SK-N-SH (cell line): ENCODE results near the gene CHST6. TPM values are rescaled to one million over a fixed set of nuclear protein-coding genes. Genes with fewer than 3 reads are reported as not detected.

ENCODE experiments used
- CTCF ChIA-PET: fragments of 300-600, 350-600 bp; formaldehyde crosslinking; extraction: SDS; loops from one replicate; lab custom pipeline; 2021; lab: Yijun Ruan, JAX
- POLR2A ChIA-PET: fragments of 350-600 bp; sonication (Branson Sonifier 250); formaldehyde crosslinking; extraction: SDS; loops from one replicate; lab custom pipeline; 2020; ENCODE audit warnings: antibody characterized with exemption, inconsistent platforms; lab: Yijun Ruan, JAX
- DNase-seq: peaks from one replicate; pipeline ENCODE4 v3.0.0; 2012
- H2AFZ ChIP-seq: fragments of 200-600 bp; sonication (generic); 2 replicates; pipeline ENCODE4 v1.8.1; 2016; ENCODE audit warnings: antibody characterized with exemption, mild to moderate bottlenecking, low read depth
- H3F3A ChIP-seq: fragments of 200-600 bp; sonication (generic); replicated peaks from 2 replicates; pipeline ENCODE3; 2016; ENCODE audit warnings: antibody characterized with exemption, mild to moderate bottlenecking; ENCODE audit not compliant: insufficient read depth
- H3K27ac ChIP-seq, 2 experiments: fragments of 200-500 bp in 1 of 2; fragments of 200-600 bp in 1 of 2; sonication (Bioruptor generic) in 1 of 2; sonication (generic), shearing (Covaris generic) in 1 of 2; 2 replicates each; pipeline versions ENCODE4 v1.5.1 to v1.6.1; 2014 to 2016; ENCODE audit warnings: low read depth in 2 of 2, inconsistent platforms in 1 of 2, low read length in 1 of 2, mild to moderate bottlenecking in 1 of 2, mixed read lengths in 1 of 2
- H3K27me3 ChIP-seq: fragments of 200-600 bp; sonication (generic), shearing (Covaris generic); 2 replicates; pipeline ENCODE4 v1.6.1; 2016; ENCODE audit warnings: mixed run types; ENCODE audit not compliant: insufficient read depth
- H3K36me3 ChIP-seq, 2 experiments: fragments of 200-500 bp in 1 of 2; fragments of 200-600 bp in 1 of 2; sonication (Bioruptor generic) in 1 of 2; sonication (generic) in 1 of 2; replicated peaks in 1 of 2; 2 replicates each; pipeline versions ENCODE3 to v1.5.1; 2014 to 2016; ENCODE audit warnings: low read length in 1 of 2, mild to moderate bottlenecking in 1 of 2; ENCODE audit not compliant: insufficient read depth in 2 of 2, control insufficient read depth in 1 of 2
- H3K4me1 ChIP-seq, 2 experiments: fragments of 200-500 bp in 1 of 2; fragments of 200-600 bp in 1 of 2; sonication (Bioruptor generic) in 1 of 2; sonication (generic), shearing (Covaris generic) in 1 of 2; 2 replicates each; pipeline versions ENCODE4 v1.5.1 to v1.6.1; 2014 to 2016; ENCODE audit warnings: low read depth in 1 of 2, low read length in 1 of 2, mixed run types in 1 of 2; ENCODE audit not compliant: insufficient read depth in 2 of 2, control insufficient read depth in 1 of 2
- H3K4me2 ChIP-seq: fragments of 200-600 bp; sonication (generic), shearing (Covaris generic); 2 replicates; pipeline ENCODE4 v1.6.1; 2017; ENCODE audit warnings: mixed run types
- H3K4me3 ChIP-seq, 2 experiments: fragments of 200-500 bp in 1 of 2; fragments of 200-600 bp in 1 of 2; sonication (Bioruptor generic) in 1 of 2; sonication (generic), shearing (Covaris generic) in 1 of 2; 2 replicates each; pipeline versions ENCODE4 v1.5.1 to v1.8.1; 2014 to 2016; ENCODE audit warnings: low read depth in 2 of 2, inconsistent platforms in 1 of 2, low read length in 1 of 2, mild to moderate bottlenecking in 1 of 2, mixed read lengths in 1 of 2, moderate library complexity in 1 of 2
- H3K79me2 ChIP-seq: fragments of 200-600 bp; sonication (generic); 2 replicates; pipeline ENCODE4 v1.8.1; 2017; ENCODE audit warnings: mild to moderate bottlenecking; ENCODE audit not compliant: insufficient read depth
- H3K9ac ChIP-seq: fragments of 200-600 bp; sonication (generic); 2 replicates; pipeline ENCODE4 v1.6.1; 2017; ENCODE audit warnings: mixed run types
- H3K9me2 ChIP-seq: fragments of 200-600 bp; sonication (generic); 2 replicates; pipeline ENCODE4 v1.6.1; 2017; ENCODE audit warnings: mixed run types
- H3K9me3 ChIP-seq: fragments of 200-600 bp; sonication (generic); 2 replicates; pipeline ENCODE4 v1.6.1; 2017; ENCODE audit warnings: mixed run types, mild to moderate bottlenecking, moderate library complexity
- H4K20me1 ChIP-seq: fragments of 200-600 bp; sonication (generic); 2 replicates; pipeline ENCODE4 v1.6.1; 2017; ENCODE audit warnings: mild to moderate bottlenecking, mixed run types; ENCODE audit not compliant: insufficient read depth
- CTCF ChIP-seq: fragments of 200-600 bp; sonication (generic); IDR thresholded peaks from 2 replicates; pipeline ENCODE4 v1.6.1; 2017; ENCODE audit warnings: antibody characterized with exemption, mild to moderate bottlenecking, moderate library complexity
- EZH2phosphoT487 ChIP-seq: fragments of 200-600 bp; sonication (generic); IDR thresholded peaks from 2 replicates; pipeline ENCODE4 v1.6.1; 2017; ENCODE audit warnings: low read depth, mixed run types, mild to moderate bottlenecking, antibody characterized with exemption, moderate library complexity, borderline replicate concordance
- FOXM1 ChIP-seq: IDR thresholded peaks from 2 replicates; pipeline ENCODE4 v1.4.0; 2012; ENCODE audit warnings: low read depth, mild to moderate bottlenecking
- JUND ChIP-seq: IDR thresholded peaks from 2 replicates; pipeline ENCODE4 v1.4.0; 2012
- MXI1 ChIP-seq: IDR thresholded peaks from 2 replicates; pipeline ENCODE4 v1.6.1; 2012; ENCODE audit warnings: mild to moderate bottlenecking, low read depth, low read length, improper control_type of control experiment
- NRF1 ChIP-seq: IDR thresholded peaks from 2 replicates; pipeline ENCODE4 v1.6.1; 2012; ENCODE audit warnings: low read depth, mild to moderate bottlenecking, low read length
- POLR2AphosphoS5 ChIP-seq: IDR thresholded peaks from 2 replicates; pipeline ENCODE4 v1.6.1; 2012; ENCODE audit warnings: low read depth, low read length
- RCOR1 ChIP-seq: fragments of 150-350 bp; IDR thresholded peaks from 2 replicates; pipeline ENCODE4 v1.6.1; 2017; ENCODE audit warnings: antibody characterized with exemption, low read length
- REST ChIP-seq: IDR thresholded peaks from 2 replicates; pipeline ENCODE4 v1.6.1; 2012; ENCODE audit warnings: mild to moderate bottlenecking, low read depth, low read length, moderate library complexity
- RFX5 ChIP-seq: IDR thresholded peaks from 2 replicates; pipeline ENCODE4 v1.6.1; 2012; ENCODE audit warnings: mild to moderate bottlenecking, improper control_type of control experiment, low read length
- SIN3A ChIP-seq: IDR thresholded peaks from 2 replicates; pipeline ENCODE4 v1.6.1; 2012; ENCODE audit warnings: low read depth, mild to moderate bottlenecking, low read length, moderate library complexity, borderline replicate concordance
- TAF1 ChIP-seq: IDR thresholded peaks from 2 replicates; pipeline ENCODE4 v1.6.1; 2012; ENCODE audit warnings: low read depth, mild to moderate bottlenecking, low read length, moderate library complexity, borderline replicate concordance
- TCF12 ChIP-seq: IDR thresholded peaks from 2 replicates; pipeline ENCODE4 v1.4.0; 2012
- USF1 ChIP-seq: IDR thresholded peaks from 2 replicates; pipeline ENCODE4 v1.4.0; 2012; ENCODE audit warnings: low read depth, borderline replicate concordance
- ZBTB33 ChIP-seq: IDR thresholded peaks from 2 replicates; pipeline ENCODE4 v1.4.0; 2012; ENCODE audit warnings: low read depth, borderline replicate concordance
- WGBS: methylation state at CpG from one replicate; pipeline ENCODE4 v1.1.6; 2017; ENCODE audit warnings: low lambda C conversion rate; 5-methylcytosine and 5-hydroxymethylcytosine counted together
- polyA plus RNA-seq, 3 experiments: library from polyadenylated mRNA; depleted of rRNA; stranded (reverse); fragments of >200 nt; gene quantifications; 2 replicates each; pipeline ENCODE4 v1.2.3, GENCODE V29; 2012
- TF ChIP-seq, protein P1 (sequence below): fragments of 150-350 bp; IDR thresholded peaks from 2 replicates; pipeline ENCODE4 v1.6.1; 2016; ENCODE audit warnings: mild to moderate bottlenecking, low read depth, low read length

Gene CHST6
- polyA plus RNA-seq, 1 of the 3 experiments (the other 2 are of a cell fraction) = 0.30 TPM

GRCh38 chr16:75532142-75532765 lies 37.0 kb upstream of the CHST6 start:
- no peak for TF ChIP-seq MXI1
- no peak for TF ChIP-seq CTCF
- no peak for TF ChIP-seq RCOR1
- no peak for TF ChIP-seq USF1
- no peak for TF ChIP-seq JUND
- TF ChIP-seq RFX5 = no peak
- TF ChIP-seq TAF1 = no peak
- no peak for TF ChIP-seq NRF1
- CTCF ChIA-PET = interaction anchor here (1.2 to 2.0 kb wide), 4 partner anchors 15 to 333 kb away, joined by 3 to 11 read pairs (median 6); partner anchors contain the start of gene TMEM170A
- no peak overlapping the region for H2AFZ ChIP-seq

DNA sequence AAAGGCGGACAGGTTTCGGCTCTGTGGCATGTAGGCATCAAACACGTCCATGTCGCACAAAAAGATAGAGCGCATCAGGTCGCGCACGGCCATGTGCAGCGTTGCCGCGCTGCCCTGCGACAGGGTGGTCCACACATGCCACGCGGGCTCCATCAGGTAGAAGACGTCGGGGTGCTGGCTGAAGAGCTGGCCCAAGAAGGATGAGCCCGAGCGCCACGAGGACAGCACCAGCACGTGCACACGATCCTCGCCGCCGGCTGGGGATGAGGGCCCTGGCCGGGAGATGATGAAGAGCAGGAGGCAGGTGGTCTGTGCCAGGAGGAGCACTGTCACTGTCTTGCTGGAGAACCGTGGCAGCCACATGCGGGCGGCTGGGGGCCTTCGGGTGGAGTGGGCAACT lies 34.7 kb upstream of the CHST6 start:
- CTCF ChIA-PET = no interaction called here
- H4K20me1 ChIP-seq = no peaks in the 10 kb centered on the region
- WGBS = 93% methylated on average over 28 of the region's 29 CpGs
- TF ChIP-seq TCF12 (no peak), ZBTB33 (no peak), FOXM1 (no peak), REST (no peak), SIN3A (no peak), EZH2phosphoT487 (no peak), MXI1 (no peak), POLR2AphosphoS5 (no peak), RFX5 (no peak)
- TF ChIP-seq, protein P1, sequence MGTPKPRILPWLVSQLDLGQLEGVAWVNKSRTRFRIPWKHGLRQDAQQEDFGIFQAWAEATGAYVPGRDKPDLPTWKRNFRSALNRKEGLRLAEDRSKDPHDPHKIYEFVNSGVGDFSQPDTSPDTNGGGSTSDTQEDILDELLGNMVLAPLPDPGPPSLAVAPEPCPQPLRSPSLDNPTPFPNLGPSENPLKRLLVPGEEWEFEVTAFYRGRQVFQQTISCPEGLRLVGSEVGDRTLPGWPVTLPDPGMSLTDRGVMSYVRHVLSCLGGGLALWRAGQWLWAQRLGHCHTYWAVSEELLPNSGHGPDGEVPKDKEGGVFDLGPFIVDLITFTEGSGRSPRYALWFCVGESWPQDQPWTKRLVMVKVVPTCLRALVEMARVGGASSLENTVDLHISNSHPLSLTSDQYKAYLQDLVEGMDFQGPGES = no peak
- no peak overlapping the region for H3K4me3 ChIP-seq
- no peak overlapping the region for H2AFZ ChIP-seq
- no peaks in the 10 kb centered on the region for H3K27me3 ChIP-seq
- no peaks in the 10 kb centered on the region for H3K9me3 ChIP-seq
- POLR2A ChIA-PET = no interaction called here
- H3K4me1 ChIP-seq = no peaks in the 10 kb centered on the region
- H3K27ac ChIP-seq = no peak overlapping the region
- H3F3A ChIP-seq = no peaks in the 10 kb centered on the region
- no peaks in the 10 kb centered on the region for H3K9me2 ChIP-seq
- no peaks in the 10 kb centered on the region for H3K79me2 ChIP-seq
- DNase-seq = no peak
- no peak overlapping the region for H3K9ac ChIP-seq
- H3K4me2 ChIP-seq = no peak overlapping the region
- no peaks in the 10 kb centered on the region for H3K36me3 ChIP-seq

More at GRCh38 chr16:75532142-75532765, 37.0 kb upstream of the CHST6 start:
- Histone ChIP-seq H3K27me3 (no peaks in the 10 kb centered on the region), H4K20me1 (no peaks in the 10 kb centered on the region), H3K4me3 (no peak overlapping the region), H3K27ac (no peak overlapping the region), H3K79me2 (no peaks in the 10 kb centered on the region), H3K4me1 (no peaks in the 10 kb centered on the region), H3K9me3 (no peaks in the 10 kb centered on the region), H3K9me2 (no peaks in the 10 kb centered on the region), H3K36me3 (no peaks in the 10 kb centered on the region), H3K9ac (no peak overlapping the region), H3K4me2 (no peak overlapping the region), H3F3A (no peaks in the 10 kb centered on the region)
- no peak for DNase-seq
- WGBS = 75% methylated on average over 8 of the region's 8 CpGs
- POLR2A ChIA-PET = no interaction called here
